ENCODE results near the gene CAP2. TPM values are rescaled to one million over a fixed set of nuclear protein-coding genes. Genes with fewer than 3 reads are reported as not detected.
A peak's percentile ranks its signal among the peaks of the same experiment; 100 is the strongest.

Gene CAP2
- total and polyA plus RNA-seq, 9 of the 15 experiments (the other 6 are each of a cell fraction or from before 2014, with no cell fraction given): not detected

- TF ChIP-seq E2F6 (IDR thresholded peaks at IDR 0.05; ENCODE audit: borderline replicate concordance in 1 of 2, extremely low read depth in 1 of 2, insufficient read depth in 1 of 2, insufficient read length in 1 of 2, low read depth in 1 of 2, low read length in 1 of 2, poor library complexity in 1 of 2, severe bottlenecking in 1 of 2): no peak
- peak in 1 of 2 experiments; percentile 88; a peak in 1 of 3 replicates for TF ChIP-seq CBX3 (IDR thresholded peaks at IDR 0.05; ENCODE audit: borderline replicate concordance in 1 of 2, low read length in 2 of 2)
- no peak for TF ChIP-seq MEF2D (tag; conservative IDR thresholded peaks at IDR 0.05; ENCODE audit: low read depth)
- TF ChIP-seq SLC30A9 (CRISPR knock-in tag; IDR thresholded peaks at IDR 0.05): no peak
- no peak for TF ChIP-seq FOXO4 (CRISPR knock-in tag; IDR thresholded peaks at IDR 0.05)
- no peak for TF ChIP-seq ZNF609 (CRISPR knock-in tag; IDR thresholded peaks at IDR 0.05; ENCODE audit: borderline replicate concordance)
- no peak for TF ChIP-seq KLF6 (CRISPR knock-in tag; IDR thresholded peaks at IDR 0.05; ENCODE audit: borderline replicate concordance)
- TF ChIP-seq FOXA1 (IDR thresholded peaks at IDR 0.05; ENCODE audit: borderline replicate concordance): no peak
- TF ChIP-seq NFE2L1 (tag; IDR thresholded peaks at IDR 0.05; ENCODE audit: borderline replicate concordance, low read depth): no peak
- TF ChIP-seq TBP (optimal IDR thresholded peaks at IDR 0.05; ENCODE audit: low read depth, low read length): no peak
Observed at GRCh38 chr6:17577059-17577458, 183.7 kb downstream of the CAP2 start (continued).
